T-helper 22 cell (primary cell): Measurements from ENCODE around the gene BNC1.
"Not testable (repeated sequence)": the region's sequence is repeated elsewhere in the genome, so short reads cannot be mapped to it uniquely, and the experiment has no call there.

Source experiments
- DNase-seq: peaks from one replicate; pipeline ENCODE4 v3.0.0-alpha.2; 2020; ENCODE audit warnings: low read depth

The BNC1 gene

GRCh38 chr15:83292317-83292716 lies 7.9 kb upstream of the BNC1 start:
- DNase-seq: no peak

- DNase-seq: no peak
Measured at GRCh38 chr15:83290236-83290635, 5.8 kb upstream of the BNC1 start.

DNA sequence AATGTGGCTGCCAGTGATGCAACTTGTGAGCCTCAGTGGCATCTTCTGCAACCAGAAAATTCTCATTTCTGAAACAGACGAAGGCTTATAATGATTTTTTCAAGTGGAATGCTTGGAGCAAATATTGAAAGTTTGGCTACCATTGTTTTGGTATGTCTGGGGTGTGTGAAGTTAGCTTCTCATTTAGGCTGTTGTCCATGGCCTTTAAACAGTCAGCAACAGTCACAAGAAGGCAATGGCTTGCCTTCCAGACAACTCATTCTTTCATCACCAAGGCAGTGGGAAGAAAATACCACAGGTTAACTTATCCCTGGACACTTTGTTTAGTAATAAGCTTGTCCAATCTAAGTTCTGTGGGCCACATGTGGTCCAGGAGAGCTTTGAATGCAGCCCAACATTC lies 4.7 kb upstream of the BNC1 start:
- no peak for DNase-seq

GRCh38 chr15:83288381-83288801 lies 3.9 kb upstream of the BNC1 start:
- DNase-seq: no peak

GRCh38 chr15:83287541-83288027 lies 3.1 kb upstream of the BNC1 start:
- DNase-seq: no peak

DNA sequence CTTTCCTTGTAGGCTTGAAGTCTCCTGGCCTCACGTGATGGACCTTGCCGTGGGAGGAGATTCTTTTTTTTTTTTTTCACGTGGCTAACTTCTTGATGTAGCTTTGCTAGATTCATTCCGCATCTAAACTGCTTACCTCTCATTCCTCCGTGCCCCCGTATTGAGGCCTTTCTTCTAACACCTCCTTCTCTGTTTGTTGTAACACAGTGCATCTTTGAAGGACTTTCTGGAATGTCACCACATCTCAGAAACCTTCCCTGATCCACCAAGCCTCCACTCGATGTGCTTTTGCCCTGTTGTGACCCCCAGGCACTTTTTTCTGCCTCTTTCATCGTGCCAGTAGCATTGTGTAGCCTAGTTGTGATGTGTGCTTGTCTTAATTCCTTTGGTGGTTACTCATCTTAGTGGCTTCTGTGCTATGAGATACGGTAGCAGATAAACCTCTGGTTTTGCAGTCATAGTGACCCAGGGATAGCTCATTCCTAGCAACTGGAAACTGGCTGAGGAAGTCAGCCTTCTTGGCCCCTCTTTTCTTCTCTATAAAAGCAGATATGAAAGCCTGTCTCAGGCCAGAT lies 1.6 kb upstream of the BNC1 start:
- no peak for DNase-seq

GRCh38 chr15:83285284-83285978 lies 967 bp upstream of the BNC1 start:
- DNase-seq: no peak

DNA sequence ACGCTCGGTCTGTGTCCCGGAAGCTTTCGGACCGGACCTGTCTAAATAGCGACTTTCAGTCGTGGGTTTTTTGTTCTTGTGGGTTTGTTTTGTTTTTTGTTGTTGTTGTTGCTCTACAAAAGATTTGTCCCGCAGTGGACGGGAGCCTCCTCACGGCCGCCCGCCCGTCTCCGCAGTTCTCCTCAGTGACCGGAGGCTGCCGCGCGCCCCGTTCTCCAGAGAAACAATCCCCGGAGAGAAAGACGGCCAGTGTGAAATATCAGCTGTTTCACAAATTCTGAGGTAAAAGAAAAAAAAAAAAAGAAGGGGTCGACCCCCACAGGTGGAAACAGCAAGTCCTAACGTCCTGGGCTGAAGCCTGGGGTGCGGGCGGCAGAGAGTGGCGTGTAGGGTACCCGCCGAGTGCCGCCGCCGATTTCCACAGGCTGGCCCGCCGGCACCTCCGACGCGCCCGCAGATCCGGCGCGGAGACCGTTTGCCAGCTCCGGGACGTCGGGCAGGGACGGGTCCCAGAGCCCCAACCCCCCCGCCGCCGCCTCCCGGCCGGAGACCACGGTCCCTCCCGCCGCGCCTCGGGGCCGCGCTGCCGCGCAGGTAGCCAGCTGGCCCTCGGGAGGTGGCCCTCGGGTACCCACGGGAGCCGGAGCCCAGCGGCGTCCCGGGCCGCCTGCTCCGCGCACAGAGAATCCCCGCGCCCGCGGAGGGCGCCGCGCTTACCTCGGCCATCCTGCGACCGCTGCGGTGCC lies 478 bp downstream of the BNC1 start:
- no peak for DNase-seq

- DNase-seq: no peak
Measured at GRCh38 chr15:83283138-83283812, 1.2 kb downstream of the BNC1 start.

DNA sequence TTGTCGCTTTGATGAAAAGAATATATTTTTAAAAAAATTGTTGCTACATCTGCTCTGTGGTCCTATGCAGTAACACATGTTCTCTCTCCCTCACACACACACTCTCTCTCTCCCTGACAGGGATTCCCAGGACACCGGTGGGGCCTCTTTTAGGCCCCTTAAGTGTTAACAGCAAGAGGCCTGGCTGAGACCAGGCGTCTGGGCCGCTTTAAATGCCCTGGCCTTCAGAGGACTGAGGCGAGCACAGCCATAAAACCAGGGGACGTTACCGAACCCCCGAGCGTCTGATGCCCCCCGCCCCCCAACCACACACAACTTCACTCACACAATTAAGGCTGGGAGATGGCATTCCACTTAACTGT lies 1.7 kb downstream of the BNC1 start:
- no peak for DNase-seq

GRCh38 chr15:83282141-83282540 lies 2.3 kb downstream of the BNC1 start:
- DNase-seq: no peak

DNA sequence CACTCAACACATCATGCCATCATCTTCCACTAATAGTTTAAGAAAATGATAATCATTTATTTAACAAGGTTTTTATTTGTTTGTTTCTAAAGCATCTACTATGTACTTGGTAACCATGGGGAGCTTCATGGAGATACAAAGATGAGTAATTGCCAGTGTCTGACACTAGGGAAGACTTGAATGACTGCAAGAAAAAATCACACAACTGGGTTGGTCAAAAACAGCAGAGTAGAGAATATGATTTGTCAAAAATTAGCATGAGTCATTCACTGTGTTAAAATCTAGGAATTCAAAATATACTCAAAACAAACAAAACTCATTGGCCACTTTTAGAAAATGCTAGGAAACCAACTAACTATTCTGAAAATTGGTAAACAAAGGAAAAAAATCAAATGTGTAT lies 6.3 kb downstream of the BNC1 start:
- DNase-seq: no peak

DNA sequence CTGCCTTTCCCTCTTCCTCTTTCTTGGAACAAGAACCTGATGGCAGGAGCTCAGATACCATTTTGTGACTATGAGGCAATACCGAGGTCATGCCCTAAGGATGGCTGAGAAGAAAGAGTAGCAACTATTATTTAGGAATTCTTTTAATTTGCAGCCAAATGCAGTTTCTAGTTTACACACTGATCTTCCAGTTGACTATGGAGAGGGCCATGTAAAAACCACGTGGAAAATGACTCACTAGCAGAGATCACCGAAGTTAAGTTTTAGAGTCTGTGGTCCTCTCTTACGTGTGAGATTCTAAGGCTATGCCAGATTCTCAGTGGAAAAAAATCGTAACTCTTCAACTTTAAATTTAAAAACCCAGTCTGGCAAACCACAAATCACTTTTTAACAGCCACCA lies 7.8 kb downstream of the BNC1 start:
- DNase-seq: no peak

DNA sequence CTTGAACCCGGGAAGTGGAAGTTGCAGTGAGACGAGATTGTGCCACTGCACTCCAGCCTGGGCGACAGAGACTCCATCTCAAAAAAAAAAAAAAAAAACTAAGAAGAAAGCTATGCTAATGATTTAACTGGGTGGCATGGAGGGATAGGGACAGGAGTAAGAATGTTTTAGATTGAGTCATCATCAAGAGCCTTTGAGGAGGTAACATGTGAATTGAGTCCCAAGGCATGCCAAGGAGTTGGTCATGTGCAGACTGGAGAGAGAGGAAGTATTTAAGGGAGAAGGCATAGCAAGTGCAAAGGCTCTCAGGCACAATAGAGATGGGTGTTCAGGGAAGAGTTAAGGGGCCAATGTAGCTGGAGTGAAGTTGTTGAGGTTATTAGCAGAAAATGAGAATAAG lies 9.1 kb downstream of the BNC1 start:
- no peak for DNase-seq

GRCh38 chr15:83270176-83270575 lies 14.3 kb downstream of the BNC1 start:
- DNase-seq: no peak

DNA sequence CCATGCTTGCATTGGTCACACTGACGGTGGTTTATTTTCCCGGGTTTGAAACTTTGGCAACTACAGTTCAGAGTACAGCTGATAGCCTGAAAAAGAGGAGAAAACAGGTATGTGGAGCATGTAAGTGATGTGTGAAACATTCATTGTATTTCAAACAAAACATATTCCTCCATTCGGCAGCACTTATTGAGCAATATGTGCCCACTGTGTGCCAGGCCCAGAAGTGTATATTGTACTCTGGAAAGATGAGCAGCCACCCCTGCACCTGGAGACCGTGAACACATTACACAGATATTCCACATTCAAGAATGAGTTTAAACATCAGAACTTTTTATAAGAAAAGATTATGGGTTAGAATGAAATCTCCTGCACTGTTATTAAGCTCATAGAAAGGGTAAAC lies 16.3 kb downstream of the BNC1 start:
- no peak for DNase-seq

GRCh38 chr15:83262594-83263315 lies 21.7 kb downstream of the BNC1 start:
- no peak for DNase-seq

DNA sequence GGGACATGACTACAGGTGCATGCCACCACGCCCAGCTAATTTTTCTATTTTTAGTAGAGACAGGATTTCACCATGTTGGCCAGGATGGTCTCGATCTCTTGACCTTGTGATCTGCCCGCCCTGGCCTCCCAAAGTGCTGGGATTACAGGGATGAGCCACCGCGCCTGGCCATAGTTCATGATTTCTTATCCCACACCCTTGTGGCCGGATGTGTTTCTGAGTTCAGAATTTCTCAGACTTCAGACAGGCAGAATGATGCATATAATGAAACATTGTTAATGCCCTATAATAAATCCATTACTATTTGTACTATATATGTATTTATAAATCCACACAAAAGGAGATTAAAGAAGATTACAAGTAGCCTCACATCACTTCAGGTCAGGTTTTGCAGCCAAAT lies 22.3 kb downstream of the BNC1 start:
- DNase-seq: not testable (repeated sequence)

GRCh38 chr15:83250781-83251180 lies 33.7 kb downstream of the BNC1 start:
- no peak for DNase-seq

DNA sequence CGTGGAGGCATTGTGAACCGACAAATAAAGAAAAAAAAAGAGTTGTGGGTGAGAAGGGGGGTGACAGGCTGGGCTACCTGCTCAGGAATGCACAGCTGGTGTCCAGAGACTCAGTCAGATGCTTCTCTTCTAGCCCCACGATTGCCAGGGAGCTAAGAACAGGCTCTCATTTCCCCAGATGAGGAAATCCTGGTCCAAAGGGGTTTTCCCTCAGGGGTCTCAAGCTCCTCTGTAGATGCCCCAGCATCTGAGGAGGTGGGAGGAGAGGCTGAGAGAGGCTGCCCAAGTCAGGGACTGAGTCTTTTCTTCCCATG lies 35.5 kb downstream of the BNC1 start:
- DNase-seq: no peak

- DNase-seq: no peak
Measured at GRCh38 chr15:83248151-83249029, 36.1 kb downstream of the BNC1 start.
